Measurements from ENCODE around the gene HYAL3. TPM values are rescaled to one million over a fixed set of nuclear protein-coding genes. Genes with fewer than 3 reads are reported as not detected.

The HYAL3 gene
- total and polyA plus RNA-seq, 2 of the 8 experiments (the other 6 are each of a cell fraction or from before 2014, with no cell fraction given) = 3.2 to 12.2 TPM

DNA sequence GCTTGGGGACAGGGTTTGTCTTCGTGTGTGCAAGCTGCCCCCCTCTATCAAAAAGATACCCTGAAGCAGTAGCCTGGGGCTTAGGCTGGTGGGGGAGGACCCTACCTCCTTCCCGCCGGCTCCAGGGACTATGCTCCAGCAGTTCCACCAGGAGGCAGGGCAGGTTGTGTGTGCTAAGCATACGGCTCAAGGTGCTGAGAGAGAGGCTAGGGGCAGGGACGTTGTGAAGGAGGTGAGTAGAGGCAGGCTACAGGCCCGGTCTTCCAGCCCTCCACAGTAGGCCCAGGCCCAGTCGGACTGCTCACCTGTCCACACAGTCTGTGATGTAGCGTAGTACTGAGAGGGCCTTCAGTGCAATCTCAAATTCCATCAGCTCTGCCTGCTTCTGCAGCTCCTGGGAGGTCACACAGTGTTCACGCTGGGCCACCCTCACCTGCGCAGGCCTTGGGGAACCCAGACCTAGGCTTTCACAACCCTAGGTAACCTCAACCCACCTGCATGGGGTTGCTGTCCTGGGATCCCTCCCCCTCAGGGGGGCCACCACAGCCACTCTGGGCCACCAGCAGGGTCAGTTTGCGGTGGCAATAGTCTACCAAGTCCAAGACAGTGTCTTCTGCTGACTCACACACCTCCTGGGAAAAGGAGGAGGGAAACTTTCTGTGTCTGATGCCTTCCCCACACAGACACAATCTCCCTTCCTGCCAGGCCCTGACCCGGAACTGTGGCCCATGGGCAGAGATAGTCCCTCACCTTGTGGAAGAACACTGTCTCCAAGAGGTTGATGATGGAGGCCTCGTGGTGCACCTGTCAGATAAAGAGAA lies 43.8 kb upstream of the HYAL3 start (continued):
- TF ChIP-seq, protein P1, sequence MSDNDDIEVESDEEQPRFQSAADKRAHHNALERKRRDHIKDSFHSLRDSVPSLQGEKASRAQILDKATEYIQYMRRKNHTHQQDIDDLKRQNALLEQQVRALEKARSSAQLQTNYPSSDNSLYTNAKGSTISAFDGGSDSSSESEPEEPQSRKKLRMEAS (IDR thresholded peaks at IDR 0.05) = peak; percentile 45; the same call in 1 of the 2 replicates
- TF ChIP-seq RAD21 (IDR thresholded peaks at IDR 0.05 in 1 of 2, conservative IDR thresholded peaks at IDR 0.05 in 1 of 2; ENCODE audit: low read depth in 2 of 2, low read length in 2 of 2) (peak; percentile 39 to 57), NRF1 (IDR thresholded peaks at IDR 0.05; ENCODE audit: low read depth, low read length) (no peak), TCF12 (IDR thresholded peaks at IDR 0.05; ENCODE audit: low read depth, low read length) (no peak), FOSL1 (IDR thresholded peaks at IDR 0.05; ENCODE audit: insufficient read depth, low read depth, low read length) (no peak)
- TF ChIP-seq, protein P2, sequence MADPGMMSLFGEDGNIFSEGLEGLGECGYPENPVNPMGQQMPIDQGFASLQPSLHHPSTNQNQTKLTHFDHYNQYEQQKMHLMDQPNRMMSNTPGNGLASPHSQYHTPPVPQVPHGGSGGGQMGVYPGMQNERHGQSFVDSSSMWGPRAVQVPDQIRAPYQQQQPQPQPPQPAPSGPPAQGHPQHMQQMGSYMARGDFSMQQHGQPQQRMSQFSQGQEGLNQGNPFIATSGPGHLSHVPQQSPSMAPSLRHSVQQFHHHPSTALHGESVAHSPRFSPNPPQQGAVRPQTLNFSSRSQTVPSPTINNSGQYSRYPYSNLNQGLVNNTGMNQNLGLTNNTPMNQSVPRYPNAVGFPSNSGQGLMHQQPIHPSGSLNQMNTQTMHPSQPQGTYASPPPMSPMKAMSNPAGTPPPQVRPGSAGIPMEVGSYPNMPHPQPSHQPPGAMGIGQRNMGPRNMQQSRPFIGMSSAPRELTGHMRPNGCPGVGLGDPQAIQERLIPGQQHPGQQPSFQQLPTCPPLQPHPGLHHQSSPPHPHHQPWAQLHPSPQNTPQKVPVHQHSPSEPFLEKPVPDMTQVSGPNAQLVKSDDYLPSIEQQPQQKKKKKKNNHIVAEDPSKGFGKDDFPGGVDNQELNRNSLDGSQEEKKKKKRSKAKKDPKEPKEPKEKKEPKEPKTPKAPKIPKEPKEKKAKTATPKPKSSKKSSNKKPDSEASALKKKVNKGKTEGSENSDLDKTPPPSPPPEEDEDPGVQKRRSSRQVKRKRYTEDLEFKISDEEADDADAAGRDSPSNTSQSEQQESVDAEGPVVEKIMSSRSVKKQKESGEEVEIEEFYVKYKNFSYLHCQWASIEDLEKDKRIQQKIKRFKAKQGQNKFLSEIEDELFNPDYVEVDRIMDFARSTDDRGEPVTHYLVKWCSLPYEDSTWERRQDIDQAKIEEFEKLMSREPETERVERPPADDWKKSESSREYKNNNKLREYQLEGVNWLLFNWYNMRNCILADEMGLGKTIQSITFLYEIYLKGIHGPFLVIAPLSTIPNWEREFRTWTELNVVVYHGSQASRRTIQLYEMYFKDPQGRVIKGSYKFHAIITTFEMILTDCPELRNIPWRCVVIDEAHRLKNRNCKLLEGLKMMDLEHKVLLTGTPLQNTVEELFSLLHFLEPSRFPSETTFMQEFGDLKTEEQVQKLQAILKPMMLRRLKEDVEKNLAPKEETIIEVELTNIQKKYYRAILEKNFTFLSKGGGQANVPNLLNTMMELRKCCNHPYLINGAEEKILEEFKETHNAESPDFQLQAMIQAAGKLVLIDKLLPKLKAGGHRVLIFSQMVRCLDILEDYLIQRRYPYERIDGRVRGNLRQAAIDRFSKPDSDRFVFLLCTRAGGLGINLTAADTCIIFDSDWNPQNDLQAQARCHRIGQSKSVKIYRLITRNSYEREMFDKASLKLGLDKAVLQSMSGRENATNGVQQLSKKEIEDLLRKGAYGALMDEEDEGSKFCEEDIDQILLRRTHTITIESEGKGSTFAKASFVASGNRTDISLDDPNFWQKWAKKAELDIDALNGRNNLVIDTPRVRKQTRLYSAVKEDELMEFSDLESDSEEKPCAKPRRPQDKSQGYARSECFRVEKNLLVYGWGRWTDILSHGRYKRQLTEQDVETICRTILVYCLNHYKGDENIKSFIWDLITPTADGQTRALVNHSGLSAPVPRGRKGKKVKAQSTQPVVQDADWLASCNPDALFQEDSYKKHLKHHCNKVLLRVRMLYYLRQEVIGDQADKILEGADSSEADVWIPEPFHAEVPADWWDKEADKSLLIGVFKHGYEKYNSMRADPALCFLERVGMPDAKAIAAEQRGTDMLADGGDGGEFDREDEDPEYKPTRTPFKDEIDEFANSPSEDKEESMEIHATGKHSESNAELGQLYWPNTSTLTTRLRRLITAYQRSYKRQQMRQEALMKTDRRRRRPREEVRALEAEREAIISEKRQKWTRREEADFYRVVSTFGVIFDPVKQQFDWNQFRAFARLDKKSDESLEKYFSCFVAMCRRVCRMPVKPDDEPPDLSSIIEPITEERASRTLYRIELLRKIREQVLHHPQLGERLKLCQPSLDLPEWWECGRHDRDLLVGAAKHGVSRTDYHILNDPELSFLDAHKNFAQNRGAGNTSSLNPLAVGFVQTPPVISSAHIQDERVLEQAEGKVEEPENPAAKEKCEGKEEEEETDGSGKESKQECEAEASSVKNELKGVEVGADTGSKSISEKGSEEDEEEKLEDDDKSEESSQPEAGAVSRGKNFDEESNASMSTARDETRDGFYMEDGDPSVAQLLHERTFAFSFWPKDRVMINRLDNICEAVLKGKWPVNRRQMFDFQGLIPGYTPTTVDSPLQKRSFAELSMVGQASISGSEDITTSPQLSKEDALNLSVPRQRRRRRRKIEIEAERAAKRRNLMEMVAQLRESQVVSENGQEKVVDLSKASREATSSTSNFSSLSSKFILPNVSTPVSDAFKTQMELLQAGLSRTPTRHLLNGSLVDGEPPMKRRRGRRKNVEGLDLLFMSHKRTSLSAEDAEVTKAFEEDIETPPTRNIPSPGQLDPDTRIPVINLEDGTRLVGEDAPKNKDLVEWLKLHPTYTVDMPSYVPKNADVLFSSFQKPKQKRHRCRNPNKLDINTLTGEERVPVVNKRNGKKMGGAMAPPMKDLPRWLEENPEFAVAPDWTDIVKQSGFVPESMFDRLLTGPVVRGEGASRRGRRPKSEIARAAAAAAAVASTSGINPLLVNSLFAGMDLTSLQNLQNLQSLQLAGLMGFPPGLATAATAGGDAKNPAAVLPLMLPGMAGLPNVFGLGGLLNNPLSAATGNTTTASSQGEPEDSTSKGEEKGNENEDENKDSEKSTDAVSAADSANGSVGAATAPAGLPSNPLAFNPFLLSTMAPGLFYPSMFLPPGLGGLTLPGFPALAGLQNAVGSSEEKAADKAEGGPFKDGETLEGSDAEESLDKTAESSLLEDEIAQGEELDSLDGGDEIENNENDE (IDR thresholded peaks at IDR 0.05; ENCODE audit: insufficient replicate concordance, low read length) = no peak

Measured in H1 (cell line).